WTC11 (cell line): ENCODE measurements around the gene MCM5.
"Not testable (repeated sequence)": the region's sequence is repeated elsewhere in the genome, so short reads cannot be mapped to it uniquely, and the experiment has no call there.

Source experiments
- NFYB ChIP-seq: sonication (generic); formaldehyde crosslinking; conservative IDR thresholded peaks from 2 replicates; pipeline ENCODE4 v1.8.0; 2022; ENCODE audit warnings: low read depth, missing genetic modification reagents
- NR1H2 ChIP-seq: sonication (generic); formaldehyde crosslinking; IDR thresholded peaks from 2 replicates; pipeline ENCODE4 v1.9.0; 2021; ENCODE audit warnings: mild to moderate bottlenecking, moderate library complexity, missing genetic modification reagents
- TF ChIP-seq, protein P1 (sequence below): fragments of 200-600 bp; IDR thresholded peaks from 2 replicates; pipeline ENCODE4 v1.8.0; 2022; ENCODE audit warnings: antibody characterized with exemption
- TF ChIP-seq, protein P2 (sequence below): sonication (generic); formaldehyde crosslinking; IDR thresholded peaks from 2 replicates; pipeline ENCODE4 v1.8.1; 2023; ENCODE audit warnings: mild to moderate bottlenecking, missing genetic modification reagents, moderate library complexity

DNA sequence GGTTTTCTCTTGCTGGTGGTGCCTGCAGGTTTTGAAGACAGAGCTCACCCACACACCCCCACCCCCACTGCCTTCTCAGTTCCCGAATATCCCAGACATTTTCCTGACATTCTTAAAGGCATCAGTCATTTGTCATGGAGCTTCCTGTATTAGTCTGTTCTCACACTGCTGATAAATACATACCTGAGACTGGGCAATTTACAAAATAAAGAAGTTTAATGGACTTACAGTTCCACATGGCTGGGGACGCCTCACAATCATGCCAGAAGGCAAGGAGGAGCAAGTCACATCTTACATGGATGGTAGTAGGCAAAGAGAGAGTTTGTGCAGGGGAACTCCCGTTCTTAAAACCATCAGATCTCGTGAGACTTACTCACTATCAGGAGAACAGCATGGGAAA, 71.6 kb downstream of the MCM5 start:
- TF ChIP-seq NR1H2, NFYB (CRISPR knock-in tag): not testable (repeated sequence)
- TF ChIP-seq, protein P1, sequence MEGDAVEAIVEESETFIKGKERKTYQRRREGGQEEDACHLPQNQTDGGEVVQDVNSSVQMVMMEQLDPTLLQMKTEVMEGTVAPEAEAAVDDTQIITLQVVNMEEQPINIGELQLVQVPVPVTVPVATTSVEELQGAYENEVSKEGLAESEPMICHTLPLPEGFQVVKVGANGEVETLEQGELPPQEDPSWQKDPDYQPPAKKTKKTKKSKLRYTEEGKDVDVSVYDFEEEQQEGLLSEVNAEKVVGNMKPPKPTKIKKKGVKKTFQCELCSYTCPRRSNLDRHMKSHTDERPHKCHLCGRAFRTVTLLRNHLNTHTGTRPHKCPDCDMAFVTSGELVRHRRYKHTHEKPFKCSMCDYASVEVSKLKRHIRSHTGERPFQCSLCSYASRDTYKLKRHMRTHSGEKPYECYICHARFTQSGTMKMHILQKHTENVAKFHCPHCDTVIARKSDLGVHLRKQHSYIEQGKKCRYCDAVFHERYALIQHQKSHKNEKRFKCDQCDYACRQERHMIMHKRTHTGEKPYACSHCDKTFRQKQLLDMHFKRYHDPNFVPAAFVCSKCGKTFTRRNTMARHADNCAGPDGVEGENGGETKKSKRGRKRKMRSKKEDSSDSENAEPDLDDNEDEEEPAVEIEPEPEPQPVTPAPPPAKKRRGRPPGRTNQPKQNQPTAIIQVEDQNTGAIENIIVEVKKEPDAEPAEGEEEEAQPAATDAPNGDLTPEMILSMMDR = not testable (repeated sequence)
- TF ChIP-seq, protein P2, sequence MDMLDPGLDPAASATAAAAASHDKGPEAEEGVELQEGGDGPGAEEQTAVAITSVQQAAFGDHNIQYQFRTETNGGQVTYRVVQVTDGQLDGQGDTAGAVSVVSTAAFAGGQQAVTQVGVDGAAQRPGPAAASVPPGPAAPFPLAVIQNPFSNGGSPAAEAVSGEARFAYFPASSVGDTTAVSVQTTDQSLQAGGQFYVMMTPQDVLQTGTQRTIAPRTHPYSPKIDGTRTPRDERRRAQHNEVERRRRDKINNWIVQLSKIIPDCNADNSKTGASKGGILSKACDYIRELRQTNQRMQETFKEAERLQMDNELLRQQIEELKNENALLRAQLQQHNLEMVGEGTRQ (CRISPR knock-in tag) = not testable (repeated sequence)
